GM12865 (cell line): ENCODE measurements around the gene CIITA.
"Not testable (repeated sequence)": the region's sequence is repeated elsewhere in the genome, so short reads cannot be mapped to it uniquely, and the experiment has no call there.

Experiments
- DNase-seq: peaks from one replicate; pipeline ENCODE4 v3.0.0; 2010; ENCODE audit warnings: low read depth
- H3K4me3 ChIP-seq: 2 replicates; pipeline ENCODE4 v1.5.1; 2011; ENCODE audit warnings: mild to moderate bottlenecking, low read depth, low read length, control low read depth
- CTCF ChIP-seq: IDR thresholded peaks from 2 replicates; pipeline ENCODE4 v1.5.1; 2011; ENCODE audit warnings: low read length, control low read depth, low read depth, inconsistent platforms; ENCODE audit not compliant: insufficient read depth; ENCODE audit errors: missing control alignments

Gene CIITA

GRCh38 chr16:10876799-10877341, at the start of gene CIITA:
CIITA (plus strand) TSS chr16:10877202; CDS start chr16:10877331, 129 bp downstream.
- peak within 1 kb of the TSS; percentile 66 for H3K4me3 ChIP-seq
- DNase-seq = peak; percentile 98
- no peak for TF ChIP-seq CTCF

DNA sequence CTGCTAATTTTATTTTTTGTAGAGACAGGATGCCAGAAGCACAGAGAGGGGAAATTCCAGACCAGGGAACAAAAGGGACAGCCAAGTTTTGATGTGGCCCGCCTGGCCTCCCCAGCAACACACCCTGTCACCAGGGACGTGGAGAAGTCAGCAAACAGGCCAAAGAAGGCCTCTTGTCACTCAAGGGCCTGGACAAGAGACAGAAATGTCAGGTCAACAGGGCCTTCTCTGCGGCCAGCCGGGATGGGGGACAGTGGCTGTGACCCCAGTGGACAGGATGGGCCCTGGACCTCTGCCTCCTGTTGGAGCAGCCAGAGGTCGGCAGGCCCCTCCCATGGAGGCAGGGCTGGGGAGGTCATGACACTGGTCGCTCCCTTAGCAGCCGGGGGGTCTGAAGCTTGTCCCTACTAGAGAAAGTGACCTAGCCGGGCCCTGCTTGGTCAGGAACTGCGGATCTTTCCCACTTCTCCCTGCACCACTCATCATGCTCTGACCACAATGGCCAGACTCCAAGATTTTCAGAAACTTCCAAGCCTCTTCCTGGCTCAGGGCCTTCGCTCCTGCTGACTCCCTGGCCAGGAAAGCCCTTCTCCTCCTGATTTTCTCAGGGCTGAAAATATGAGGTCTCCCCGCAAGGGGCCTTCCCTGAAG, 49.2 kb upstream of the CIITA start:
- H3K4me3 ChIP-seq = no peak overlapping the region
- DNase-seq = no peak
- TF ChIP-seq CTCF = no peak

DNA sequence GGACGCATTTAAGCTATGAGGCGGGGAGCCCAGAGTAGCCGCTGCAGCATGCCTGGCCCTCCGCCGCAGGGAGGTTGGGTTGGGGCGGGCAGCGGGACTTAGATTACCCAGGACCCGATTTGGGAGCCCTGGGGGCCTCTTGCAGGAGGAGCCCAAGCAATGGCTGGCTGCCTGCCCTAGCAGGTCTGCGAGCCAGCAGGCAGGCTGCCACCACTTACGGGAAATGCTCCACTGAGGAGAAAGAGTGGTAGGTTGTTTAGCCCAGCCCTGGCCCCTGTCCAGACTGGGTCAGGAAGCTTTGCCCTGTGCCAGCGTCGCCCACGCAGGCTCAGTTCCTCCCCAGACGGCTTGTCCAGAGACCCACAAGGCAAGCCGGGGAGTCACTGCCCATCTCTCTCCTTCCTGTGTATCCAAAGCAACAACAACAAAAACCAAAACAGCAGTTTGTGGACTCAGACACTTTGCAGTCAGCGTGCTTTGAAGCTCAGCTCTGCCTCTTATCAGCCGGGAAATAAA, 48.1 kb upstream of the CIITA start:
- DNase-seq = no peak
- no peak overlapping the region for H3K4me3 ChIP-seq
- no peak for TF ChIP-seq CTCF

DNA sequence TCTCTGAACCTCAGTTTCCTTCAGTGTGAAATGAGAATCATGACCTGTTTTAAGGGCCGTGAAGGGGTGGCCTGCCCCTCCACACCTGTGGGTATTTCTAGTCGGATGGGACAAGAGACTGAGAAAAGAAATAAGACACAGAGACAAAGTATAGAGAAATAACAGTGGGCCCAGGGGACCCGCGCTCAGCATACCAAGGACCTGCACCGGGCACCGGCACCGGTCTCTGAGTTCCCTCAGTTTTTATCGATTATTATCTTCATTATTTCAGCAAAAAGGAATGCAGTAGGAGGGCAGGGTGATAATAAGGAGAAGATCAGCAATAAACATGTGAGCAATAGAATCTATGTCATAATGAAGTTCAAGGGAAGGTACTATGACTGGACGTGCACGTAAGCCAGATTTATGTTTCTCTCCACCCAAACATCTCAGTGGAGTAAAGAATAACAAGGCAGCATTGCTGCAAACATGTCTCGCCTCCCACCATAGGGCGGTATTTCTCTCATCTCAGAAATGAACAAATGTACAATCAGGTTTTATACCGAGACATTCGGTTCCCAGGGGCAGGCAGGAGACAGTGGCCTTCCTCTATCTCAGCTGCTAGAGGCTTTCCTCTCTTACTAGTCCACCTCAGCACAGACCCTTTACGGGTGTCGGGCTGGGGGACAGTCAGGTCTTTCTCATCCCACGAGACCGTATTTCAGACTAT, 47.5 kb upstream of the CIITA start:
- not testable (repeated sequence) for DNase-seq, H3K4me3 ChIP-seq

- not testable (repeated sequence) for H3K4me3 ChIP-seq, DNase-seq
Observed at GRCh38 chr16:10830240-10830639, 46.8 kb upstream of the CIITA start.

GRCh38 chr16:10831894-10832886, 44.8 kb upstream of the CIITA start:
- no peak for TF ChIP-seq CTCF
- peak; percentile 43 for DNase-seq
- H3K4me3 ChIP-seq = no peak overlapping the region

DNA sequence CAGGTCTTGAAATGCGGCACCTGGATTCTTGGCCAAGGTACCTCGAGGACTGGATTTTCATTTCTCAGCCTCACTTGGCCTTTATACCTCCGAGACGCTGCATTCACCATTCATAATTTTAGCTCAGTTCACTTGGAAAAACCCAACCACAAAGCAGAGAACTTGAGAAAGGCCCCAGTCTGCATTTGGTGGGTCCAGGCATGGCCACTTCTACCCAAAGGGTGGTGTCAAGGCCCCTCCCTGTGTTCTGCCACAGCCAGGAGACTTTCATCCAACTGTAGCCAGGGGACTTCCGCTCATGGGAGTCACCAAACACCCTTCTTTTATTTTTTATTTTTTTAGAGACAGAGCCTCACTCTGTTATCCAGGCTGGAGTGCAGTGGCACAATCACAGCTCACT, 43.7 kb upstream of the CIITA start:
- H3K4me3 ChIP-seq = no peak overlapping the region
- no peak for TF ChIP-seq CTCF

More for the DNA sequence above, 43.7 kb upstream of the CIITA start:
- DNase-seq = peak; percentile 65
